ENCODE measurements around the gene SLC5A10.
"Not testable (repeated sequence)": the region's sequence is repeated elsewhere in the genome, so short reads cannot be mapped to it uniquely, and the experiment has no call there.

SLC5A10 gene

GRCh38 chr17:19055447-19055846, 103.5 kb downstream of the SLC5A10 start:
- not testable (repeated sequence) for H3K9ac ChIP-seq (ENCODE audit: low read length in 5 of 5); H3K4me3 ChIP-seq (ENCODE audit: low read depth in 1 of 5, low read length in 5 of 5); H3K4me1 ChIP-seq (ENCODE audit: control insufficient read depth in 5 of 5, insufficient read depth in 5 of 5, low read length in 5 of 5); H3K27ac ChIP-seq (ENCODE audit: low read depth, low read length); H3K27me3 ChIP-seq (ENCODE audit: control insufficient read depth in 5 of 5, insufficient read depth in 4 of 5, low read length in 5 of 5); H3K9me3 ChIP-seq (ENCODE audit: control insufficient read depth in 5 of 5, low read length in 5 of 5); H3K36me3 ChIP-seq (ENCODE audit: control insufficient read depth in 5 of 5, insufficient read depth in 5 of 5, low read length in 5 of 5)

GRCh38 chr17:19062009-19062717, 110.2 kb downstream of the SLC5A10 start:
- H3K36me3 ChIP-seq (ENCODE audit: control insufficient read depth in 5 of 5, insufficient read depth in 5 of 5, low read length in 5 of 5); H3K4me1 ChIP-seq (ENCODE audit: control insufficient read depth in 5 of 5, insufficient read depth in 5 of 5, low read length in 5 of 5); H3K27ac ChIP-seq (ENCODE audit: low read depth, low read length); H3K9ac ChIP-seq (ENCODE audit: low read length in 5 of 5); H3K9me3 ChIP-seq (ENCODE audit: control insufficient read depth in 5 of 5, low read length in 5 of 5); H3K4me3 ChIP-seq (ENCODE audit: low read depth in 1 of 5, low read length in 5 of 5); H3K27me3 ChIP-seq (ENCODE audit: control insufficient read depth in 5 of 5, insufficient read depth in 4 of 5, low read length in 5 of 5): not testable (repeated sequence)

- H3K36me3 ChIP-seq (ENCODE audit: control insufficient read depth in 5 of 5, insufficient read depth in 5 of 5, low read length in 5 of 5); H3K9me3 ChIP-seq (ENCODE audit: control insufficient read depth in 5 of 5, low read length in 5 of 5); H3K9ac ChIP-seq (ENCODE audit: low read length in 5 of 5); H3K4me3 ChIP-seq (ENCODE audit: low read depth in 1 of 5, low read length in 5 of 5); H3K27me3 ChIP-seq (ENCODE audit: control insufficient read depth in 5 of 5, insufficient read depth in 4 of 5, low read length in 5 of 5); H3K4me1 ChIP-seq (ENCODE audit: control insufficient read depth in 5 of 5, insufficient read depth in 5 of 5, low read length in 5 of 5); H3K27ac ChIP-seq (ENCODE audit: low read depth, low read length): not testable (repeated sequence)
Measured at GRCh38 chr17:19062718-19063325, 110.9 kb downstream of the SLC5A10 start.

- not testable (repeated sequence) for H3K27ac ChIP-seq (ENCODE audit: low read depth, low read length); H3K4me1 ChIP-seq (ENCODE audit: control insufficient read depth in 5 of 5, insufficient read depth in 5 of 5, low read length in 5 of 5)
Measured at GRCh38 chr17:19063326-19063956, 111.5 kb downstream of the SLC5A10 start.

GRCh38 chr17:19064378-19064777, 112.4 kb downstream of the SLC5A10 start:
- H3K4me1 ChIP-seq (ENCODE audit: control insufficient read depth in 5 of 5, insufficient read depth in 5 of 5, low read length in 5 of 5); H3K9ac ChIP-seq (ENCODE audit: low read length in 5 of 5); H3K27ac ChIP-seq (ENCODE audit: low read depth, low read length); H3K27me3 ChIP-seq (ENCODE audit: control insufficient read depth in 5 of 5, insufficient read depth in 4 of 5, low read length in 5 of 5); H3K9me3 ChIP-seq (ENCODE audit: control insufficient read depth in 5 of 5, low read length in 5 of 5); H3K36me3 ChIP-seq (ENCODE audit: control insufficient read depth in 5 of 5, insufficient read depth in 5 of 5, low read length in 5 of 5); H3K4me3 ChIP-seq (ENCODE audit: low read depth in 1 of 5, low read length in 5 of 5): not testable (repeated sequence)

More at GRCh38 chr17:19063326-19063956, 111.5 kb downstream of the SLC5A10 start:
- not testable (repeated sequence) for H3K9ac ChIP-seq (ENCODE audit: low read length in 5 of 5); H3K4me3 ChIP-seq (ENCODE audit: low read depth in 1 of 5, low read length in 5 of 5); H3K36me3 ChIP-seq (ENCODE audit: control insufficient read depth in 5 of 5, insufficient read depth in 5 of 5, low read length in 5 of 5); H3K27me3 ChIP-seq (ENCODE audit: control insufficient read depth in 5 of 5, insufficient read depth in 4 of 5, low read length in 5 of 5); H3K9me3 ChIP-seq (ENCODE audit: control insufficient read depth in 5 of 5, low read length in 5 of 5)

GRCh38 chr17:19070318-19071168, 118.6 kb downstream of the SLC5A10 start:
- not testable (repeated sequence) for H3K9ac ChIP-seq (ENCODE audit: low read length in 5 of 5); H3K36me3 ChIP-seq (ENCODE audit: control insufficient read depth in 5 of 5, insufficient read depth in 5 of 5, low read length in 5 of 5); H3K27ac ChIP-seq (ENCODE audit: low read depth, low read length); H3K27me3 ChIP-seq (ENCODE audit: control insufficient read depth in 5 of 5, insufficient read depth in 4 of 5, low read length in 5 of 5); H3K4me1 ChIP-seq (ENCODE audit: control insufficient read depth in 5 of 5, insufficient read depth in 5 of 5, low read length in 5 of 5); H3K9me3 ChIP-seq (ENCODE audit: control insufficient read depth in 5 of 5, low read length in 5 of 5); H3K4me3 ChIP-seq (ENCODE audit: low read depth in 1 of 5, low read length in 5 of 5)

Data from subcutaneous abdominal adipose tissue (tissue), 5 donors.